DMS53 treated with DMSO at 0.1 percent for 48 hours (cell line): Measurements from ENCODE around the gene HNF4A.
"Not testable (repeated sequence)": the region's sequence is repeated elsewhere in the genome, so short reads cannot be mapped to it uniquely, and the experiment has no call there.

ENCODE experiments used
- DNase-seq: peaks from one replicate; lab custom pipeline; 2025; ENCODE audit not compliant: unreplicated experiment; lab: John Stamatoyannopoulos, UW

HNF4A gene

DNA sequence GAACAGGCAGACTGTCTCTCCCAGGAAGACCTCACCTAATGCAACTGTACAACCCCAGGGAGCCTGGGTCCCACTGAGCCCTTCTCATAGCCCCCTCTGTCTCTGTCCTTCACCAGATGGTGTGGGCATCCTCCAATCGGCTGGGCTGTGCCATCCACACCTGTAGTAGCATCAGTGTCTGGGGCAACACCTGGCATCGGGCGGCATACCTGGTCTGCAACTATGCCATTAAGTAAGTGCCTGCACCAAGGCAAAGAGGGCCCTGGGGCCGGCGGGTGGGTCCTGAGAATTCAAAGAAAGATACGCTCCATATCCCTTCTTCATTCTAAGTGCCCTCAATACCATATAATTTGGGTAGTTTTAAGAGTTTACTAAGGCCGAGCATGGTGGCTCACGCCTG, 10.4 kb upstream of the HNF4A start:
- no peak for DNase-seq

DNA sequence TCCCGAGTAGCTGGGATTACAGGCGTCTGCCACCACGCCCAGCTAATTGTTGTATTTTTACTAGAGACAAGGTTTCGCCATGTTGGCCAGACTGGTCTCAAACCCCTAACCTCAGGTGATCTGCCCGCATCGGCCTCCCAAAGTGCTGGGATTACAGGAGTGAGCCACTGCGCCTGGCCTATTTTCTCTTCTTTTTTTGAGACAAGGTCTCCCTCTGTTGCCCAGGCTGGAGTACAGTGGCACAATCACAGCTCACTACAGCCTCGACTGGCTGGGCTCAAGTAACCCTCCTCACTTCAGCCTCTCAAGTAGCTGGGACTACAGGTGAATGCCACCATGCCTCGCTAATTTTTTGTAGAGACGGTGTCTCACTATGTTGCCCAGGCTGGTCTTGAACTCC, 9.6 kb upstream of the HNF4A start:
- not testable (repeated sequence) for DNase-seq

DNA sequence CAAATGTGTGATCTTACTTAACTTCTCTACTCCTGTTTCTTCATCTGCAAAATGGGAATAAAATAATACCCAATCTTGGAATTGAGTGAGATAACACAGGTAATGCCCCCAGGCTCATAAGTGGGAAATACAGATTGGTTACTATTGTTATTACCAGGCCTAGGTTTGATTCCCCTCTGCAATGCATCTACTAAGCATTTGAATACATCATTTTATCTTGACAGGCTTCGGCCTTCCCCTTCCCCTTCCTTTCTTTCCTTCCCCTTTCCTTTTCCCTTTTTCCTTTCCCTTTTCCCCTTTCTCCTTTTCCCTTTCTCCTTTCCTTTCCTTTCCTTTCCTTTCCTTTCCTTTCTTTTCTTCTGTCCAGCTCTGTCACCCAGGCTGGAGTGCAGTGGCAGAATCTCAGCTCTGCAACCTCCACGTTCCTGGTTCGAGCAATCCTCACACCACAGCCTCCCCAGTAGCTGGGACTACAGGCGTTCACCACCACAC, 7.3 kb upstream of the HNF4A start:
- no peak for DNase-seq

DNA sequence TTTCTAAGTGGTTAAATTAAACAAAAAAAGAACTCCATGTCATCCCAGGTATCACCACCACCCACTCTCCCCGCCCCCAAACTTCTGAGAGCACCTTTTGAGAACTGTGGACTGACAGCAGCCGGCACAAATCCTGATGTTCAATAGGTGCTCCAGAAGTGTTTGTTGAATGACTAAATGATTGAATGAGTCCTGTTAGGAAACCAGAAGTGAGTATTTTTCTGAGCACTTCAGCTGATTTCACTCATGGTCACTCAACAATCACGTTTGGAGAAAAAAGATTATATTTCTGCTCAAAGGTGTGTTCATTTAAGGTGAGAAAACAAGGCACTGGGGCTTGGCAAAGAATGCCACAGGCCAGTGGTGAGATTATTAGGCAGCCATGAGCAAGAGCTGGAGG, 6.2 kb upstream of the HNF4A start:
- DNase-seq: no peak

GRCh38 chr20:44350567-44350966, 4.9 kb upstream of the HNF4A start:
- no peak for DNase-seq

GRCh38 chr20:44354979-44355497, 461 bp upstream of the HNF4A start:
- peak; percentile 57 for DNase-seq

- DNase-seq: no peak
These were observed 839 bp downstream of the HNF4A start for GRCh38 chr20:44356353-44356723.

GRCh38 chr20:44357020-44357419, 1.5 kb downstream of the HNF4A start:
- DNase-seq: no peak

DNA sequence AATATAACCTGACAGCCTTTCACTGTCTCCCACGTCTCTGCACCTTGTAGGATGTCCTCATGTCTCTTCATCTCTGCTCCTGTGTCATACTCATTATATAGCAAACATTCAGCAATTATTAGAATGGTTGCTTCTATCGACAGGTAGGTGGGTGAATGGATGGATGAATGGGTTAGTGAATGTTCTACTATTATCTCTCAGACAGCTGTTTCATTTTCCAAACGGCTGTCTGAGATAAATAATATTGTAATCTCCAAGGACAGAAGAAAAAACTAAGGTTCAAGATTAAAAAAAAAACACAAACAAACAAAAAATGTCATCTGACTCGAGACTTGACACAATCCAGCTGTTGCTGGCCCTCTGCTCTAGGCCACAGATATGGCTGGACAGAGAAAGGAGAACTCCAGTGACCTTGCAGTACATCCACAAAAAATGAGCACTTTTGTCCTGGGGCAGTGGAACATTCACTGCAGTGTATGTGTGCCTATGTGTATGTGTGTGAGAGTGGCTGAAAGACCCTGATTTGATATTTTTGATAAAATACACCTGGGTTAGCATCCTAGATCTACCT, 2.1 kb downstream of the HNF4A start:
- DNase-seq: no peak

DNA sequence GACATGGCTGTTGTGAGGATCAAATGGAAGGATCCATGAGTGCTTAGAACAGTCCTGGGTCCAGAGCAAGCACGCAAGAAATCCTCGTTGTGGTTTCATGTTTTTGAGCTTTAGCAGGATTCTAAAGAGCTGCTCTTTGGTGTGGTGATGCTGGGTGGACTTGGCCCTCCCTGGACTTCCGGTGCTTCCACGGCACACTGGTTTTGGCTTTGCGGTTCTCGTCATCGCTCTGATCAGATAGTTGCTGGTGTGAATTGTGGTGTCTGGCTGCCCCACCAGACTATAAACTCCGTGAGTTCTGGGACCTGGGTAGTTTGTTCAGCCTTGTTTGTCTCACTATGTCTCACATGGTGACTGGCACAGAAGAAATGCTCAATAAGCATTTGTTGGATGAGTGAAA, 3.3 kb downstream of the HNF4A start:
- no peak for DNase-seq

DNA sequence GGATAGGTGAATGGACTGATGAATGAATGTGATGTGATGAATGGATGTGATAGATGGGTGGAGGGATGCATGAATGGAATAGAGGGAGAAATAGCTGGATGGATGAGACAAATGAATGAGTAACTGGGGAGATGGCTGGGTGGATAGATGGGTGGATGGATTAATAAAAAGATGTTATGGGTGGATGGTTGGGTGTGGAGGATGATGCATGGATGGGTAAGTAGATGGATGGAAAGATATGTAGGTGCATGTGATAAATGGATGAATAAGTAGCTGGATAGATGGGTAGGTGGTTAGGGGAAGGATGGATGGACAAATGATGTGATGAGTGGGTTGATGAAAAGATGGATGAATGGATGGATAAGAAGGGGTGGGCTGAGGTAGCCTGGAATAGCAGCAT, 4.7 kb downstream of the HNF4A start:
- no peak for DNase-seq

GRCh38 chr20:44361021-44361420, 5.5 kb downstream of the HNF4A start:
- DNase-seq: no peak

- DNase-seq: no peak
These were observed 7.0 kb downstream of the HNF4A start for GRCh38 chr20:44362466-44362940.

GRCh38 chr20:44364068-44364467, 8.6 kb downstream of the HNF4A start:
- DNase-seq: no peak

DNA sequence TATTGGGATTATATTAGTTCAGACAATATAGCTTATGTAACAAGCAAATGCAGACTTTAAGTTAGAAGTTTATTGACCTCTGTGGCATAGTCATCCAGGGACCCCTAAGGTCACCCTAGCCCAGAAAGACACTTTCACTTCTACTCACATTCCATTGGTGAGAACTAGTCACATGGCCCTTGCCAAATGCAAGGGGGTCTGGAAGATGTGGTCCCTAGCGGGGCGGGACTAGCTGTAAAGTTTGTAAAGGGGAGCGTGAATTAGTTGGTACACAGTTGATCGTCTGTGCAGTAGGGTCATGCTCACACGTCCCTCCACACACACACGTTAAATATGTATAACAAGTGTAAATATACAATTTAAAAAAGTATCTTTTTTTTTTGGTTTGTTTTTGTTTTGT, 9.3 kb downstream of the HNF4A start:
- DNase-seq: no peak

- no peak for DNase-seq
These were observed 12.2 kb downstream of the HNF4A start for GRCh38 chr20:44367746-44368145.

GRCh38 chr20:44370639-44371218, 15.2 kb downstream of the HNF4A start:
- DNase-seq: peak; percentile 87

GRCh38 chr20:44382641-44383040, 27.1 kb downstream of the HNF4A start:
- DNase-seq: no peak

DNA sequence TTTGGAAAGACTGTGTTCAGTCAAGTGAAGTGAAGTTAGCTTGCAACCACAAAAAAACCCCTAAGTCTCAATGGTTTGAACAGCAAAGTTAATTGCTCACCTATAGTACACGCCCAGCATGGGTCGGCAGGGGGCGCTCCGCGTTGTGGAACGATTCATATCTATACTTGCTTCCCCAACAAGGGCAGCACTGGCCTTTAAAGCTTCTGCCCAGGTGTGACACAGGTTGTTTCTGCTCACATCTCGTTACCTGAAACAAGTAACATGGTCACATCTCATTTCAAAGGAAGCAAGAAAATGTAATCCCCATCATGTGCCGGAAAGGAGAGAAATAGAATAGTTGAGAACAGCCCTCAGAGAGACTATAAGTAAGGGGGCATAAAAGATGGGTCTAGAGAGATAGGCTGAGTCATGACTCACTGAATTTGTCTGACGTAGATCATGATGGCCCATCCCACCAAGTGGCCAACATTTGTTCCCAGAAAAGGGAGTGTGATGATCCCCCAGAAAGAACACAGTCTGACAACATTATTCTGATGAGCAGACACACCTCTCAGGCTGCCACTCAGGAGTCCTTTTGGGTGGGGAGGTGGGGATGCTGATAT, 29.0 kb downstream of the HNF4A start:
- peak; percentile 77 for DNase-seq

DNA sequence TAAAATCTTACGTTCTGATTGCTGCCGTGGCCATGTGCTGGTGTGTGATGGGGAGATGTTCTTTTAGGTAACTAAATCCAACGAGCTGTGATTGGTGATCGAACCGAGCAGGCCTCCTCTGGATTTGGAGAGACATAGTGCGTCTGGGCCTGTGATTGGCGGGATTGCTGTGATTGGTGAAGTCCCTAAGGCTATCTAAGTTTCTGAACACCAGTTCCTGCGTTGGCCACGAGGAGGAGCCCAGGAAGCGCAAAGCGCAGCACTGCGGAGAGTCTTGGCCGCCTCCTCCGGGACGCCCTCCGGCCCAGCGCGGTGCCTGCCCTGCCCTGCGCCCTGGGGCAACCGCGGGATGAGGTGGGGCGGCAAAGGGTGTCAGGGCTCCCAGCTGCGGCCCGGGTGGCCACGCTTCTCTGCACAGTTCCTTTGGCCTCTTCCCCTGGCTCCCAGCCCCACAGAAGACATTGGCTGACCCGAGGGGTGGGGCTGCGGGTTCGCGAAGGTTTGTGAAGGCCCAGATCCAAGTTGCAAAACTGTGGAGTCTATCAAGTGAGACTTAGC, 33.0 kb downstream of the HNF4A start:
- peak; percentile 37 for DNase-seq

GRCh38 chr20:44389871-44390270, 34.4 kb downstream of the HNF4A start:
- no peak for DNase-seq

DNA sequence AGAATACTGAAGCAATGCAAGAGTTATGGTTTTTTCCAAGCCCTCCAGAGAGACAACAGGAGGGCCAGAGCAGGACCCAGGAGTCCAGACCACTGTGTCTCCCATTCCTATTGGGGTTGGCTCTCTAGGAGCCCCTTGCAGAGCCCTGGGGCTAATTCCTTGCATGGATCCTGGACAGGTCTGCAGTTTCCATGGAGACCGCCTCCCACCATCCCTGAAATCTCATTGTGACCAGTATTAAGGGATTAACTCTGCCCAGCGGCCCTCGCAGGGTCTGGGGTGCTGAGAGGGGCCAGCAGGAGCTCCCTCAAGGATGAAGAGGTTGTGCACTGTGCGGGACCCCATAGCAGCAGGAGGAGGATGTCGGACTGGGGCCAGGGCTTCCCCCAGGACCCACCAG, 34.8 kb downstream of the HNF4A start:
- no peak for DNase-seq
